Measurements from ENCODE around the gene HRAS.

HRAS gene

DNA sequence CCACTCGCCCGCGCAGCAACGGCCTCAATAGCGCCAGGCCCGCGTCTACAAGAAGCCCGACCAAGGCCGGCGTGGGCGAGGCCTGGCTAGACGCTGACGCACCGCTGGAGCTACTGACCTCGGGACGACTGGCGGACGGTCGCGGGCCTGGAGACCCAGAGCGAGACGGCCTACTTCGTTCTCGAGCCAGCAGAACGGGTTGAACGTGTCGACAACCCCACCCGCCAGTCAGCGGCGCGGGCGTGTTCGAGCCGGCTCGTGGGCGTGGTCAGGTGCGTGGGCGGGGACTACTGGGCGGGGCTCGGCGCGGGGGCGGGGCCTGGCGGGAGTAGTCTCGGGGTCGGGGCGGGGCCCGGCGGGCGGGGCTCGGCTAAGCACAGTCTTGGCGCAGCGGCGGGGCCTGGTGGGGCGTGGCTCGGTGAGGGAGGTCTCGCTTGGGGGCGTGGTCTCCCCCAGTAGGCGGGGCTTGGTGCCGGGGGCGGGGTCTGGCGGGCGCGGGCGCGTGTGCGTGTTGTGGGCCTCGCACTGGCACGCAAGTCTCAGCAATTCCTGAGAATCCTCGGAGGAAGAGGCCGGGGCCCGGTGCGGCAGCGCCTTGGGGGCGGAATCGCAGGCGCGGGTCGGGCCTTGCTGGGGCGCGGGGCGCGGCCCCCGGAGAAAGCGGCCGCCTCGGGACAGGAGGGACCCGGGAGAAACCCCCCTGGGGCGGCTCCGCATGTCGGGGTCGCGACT, 28.2 kb downstream of the HRAS start, which contains the start of gene RNH1:
TSS of gene RNH1 (minus strand) at position 248 of the 732 bp plus-strand sequence. CDS start 5,080 bp downstream, outside the sequence.
- peak; percentile 96 for DNase-seq

DNA sequence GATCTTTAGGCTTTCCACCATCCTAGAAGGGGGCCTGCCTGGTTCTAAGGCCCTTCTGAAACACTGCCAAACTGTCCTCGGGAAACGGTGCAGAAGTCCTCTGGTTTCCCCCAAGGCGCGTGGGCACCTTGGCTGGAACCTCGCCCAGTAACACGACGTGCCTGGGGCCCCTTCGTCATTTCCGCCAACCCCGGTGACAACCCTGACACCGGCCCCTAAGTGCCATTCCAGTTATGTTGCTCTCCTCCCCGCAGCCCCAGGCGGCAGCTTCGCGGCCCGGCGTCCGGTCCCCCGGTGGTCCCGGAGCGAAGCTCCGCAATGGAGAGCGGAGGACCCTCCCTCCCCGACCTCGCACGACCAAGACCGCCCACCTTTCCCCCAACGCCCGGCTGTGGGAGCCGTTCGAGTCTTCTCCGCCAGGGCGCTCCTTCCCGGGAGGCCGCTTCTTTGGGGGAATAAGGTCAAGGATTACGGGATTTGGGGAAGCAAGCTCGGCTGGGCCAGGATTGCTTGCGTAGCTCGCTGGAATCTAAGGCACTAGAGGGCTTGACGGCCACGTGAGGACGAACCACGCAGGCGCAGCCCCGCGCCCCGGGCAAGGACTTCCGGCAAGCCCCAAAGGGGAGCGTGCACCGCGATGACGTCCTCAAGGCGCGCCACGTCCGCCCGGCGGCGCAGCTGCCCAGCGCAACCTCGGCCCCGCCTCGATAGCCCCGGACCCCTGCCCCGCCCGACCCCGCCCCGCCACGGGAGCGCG, 29.0 kb downstream of the HRAS start:
- peak; percentile 95 for DNase-seq

DNA sequence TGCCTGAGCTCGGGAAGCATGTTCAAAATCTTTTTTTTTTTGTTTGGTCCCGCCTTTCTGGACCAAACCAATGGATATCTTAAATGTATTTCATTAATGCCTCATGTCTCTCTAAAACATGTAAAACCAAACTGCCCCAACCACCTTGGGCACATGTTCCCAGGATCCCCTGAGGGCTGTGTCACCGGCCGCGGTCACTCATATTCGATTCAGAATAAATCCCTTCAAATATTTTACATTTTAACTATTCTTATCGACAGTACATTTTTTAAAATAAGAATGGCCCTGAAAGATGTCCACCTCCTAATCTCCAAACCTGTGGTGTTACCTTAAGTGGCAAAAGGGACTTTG, 30.4 kb downstream of the HRAS start:
- no peak for DNase-seq

DNA sequence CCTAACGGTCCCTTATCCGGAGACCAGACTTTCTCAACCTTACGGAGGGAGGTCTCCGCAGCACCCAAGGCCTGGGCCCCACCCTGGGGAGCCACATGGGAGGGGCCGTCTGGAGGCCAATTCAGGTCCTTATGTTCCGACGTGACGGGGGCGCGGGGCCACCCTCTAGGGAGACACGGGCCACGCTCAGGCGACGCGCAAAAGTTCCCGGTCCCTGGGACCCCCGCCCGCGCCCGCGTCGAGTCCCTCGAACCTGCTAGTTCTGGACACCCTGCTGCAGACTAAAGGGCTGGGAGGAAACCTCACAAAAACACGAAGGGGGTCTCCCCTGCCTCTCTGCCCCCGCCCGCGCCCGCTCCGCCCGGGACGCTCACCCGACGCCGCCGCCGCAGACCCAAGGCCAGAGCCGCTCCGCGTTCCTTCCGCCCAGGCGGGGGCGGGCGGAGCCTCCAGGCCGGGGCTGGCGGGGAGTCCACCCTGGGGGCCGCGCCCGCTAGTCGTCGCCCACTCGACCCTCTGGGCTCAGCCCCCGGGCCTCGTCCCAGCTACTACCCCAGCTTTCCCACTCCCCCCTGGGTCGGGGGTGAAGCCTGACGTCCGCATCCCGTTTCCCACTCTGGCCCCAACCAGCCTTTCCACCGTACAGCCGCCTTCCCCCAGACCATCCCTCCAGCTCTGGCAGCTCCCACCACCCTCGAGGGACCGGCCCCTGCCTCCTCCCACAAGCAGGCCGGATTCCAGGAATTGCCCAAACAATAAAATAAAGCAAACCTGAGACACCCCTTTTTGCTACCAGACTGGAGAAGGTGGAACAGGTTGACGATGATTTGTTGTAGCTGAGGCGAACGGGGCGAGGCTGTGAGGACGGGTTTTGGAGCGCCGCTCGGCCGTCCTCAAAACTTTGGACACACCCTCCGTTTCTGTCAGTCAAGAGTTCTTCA, 31.1 kb downstream of the HRAS start:
- DNase-seq, result no peak

DNA sequence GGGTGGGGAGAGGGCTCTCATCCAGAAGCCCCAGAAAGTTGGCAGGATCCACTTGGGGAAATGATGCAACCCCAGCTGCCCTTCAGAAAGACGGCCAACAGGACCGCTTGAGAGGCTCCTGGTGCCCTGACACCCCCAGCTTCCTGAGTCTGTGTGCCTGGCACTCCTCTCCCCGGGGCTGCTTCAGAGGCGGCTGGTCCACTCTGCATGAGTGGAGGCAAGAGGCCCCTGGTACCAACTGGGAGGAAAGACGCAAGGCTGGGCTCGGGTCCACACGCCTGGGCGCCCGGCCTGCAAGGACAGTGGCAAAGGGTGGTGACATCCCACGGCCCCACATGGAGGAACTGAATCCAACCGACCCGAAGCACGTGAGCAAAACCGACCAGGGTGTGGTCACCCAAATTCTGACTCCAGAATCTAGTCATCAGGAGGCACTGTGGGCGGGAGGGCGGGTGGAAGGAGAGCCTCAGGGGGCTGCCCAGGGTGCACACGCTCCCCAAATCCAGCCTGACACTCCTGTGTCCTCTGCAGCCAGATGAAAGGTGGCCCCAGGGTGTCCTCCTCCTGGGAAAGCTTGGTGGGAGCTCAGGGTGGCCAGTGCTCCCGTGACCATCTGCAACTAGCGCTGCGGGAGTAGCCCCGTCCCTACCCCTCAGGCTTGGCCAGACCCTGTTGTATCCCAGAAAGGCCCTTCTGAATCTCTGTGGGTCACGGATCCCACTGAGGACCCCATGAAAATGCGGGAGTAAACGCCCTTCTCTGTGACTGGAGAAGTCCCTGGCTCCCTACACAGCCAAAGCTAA, 32.0 kb downstream of the HRAS start:
- no peak for DNase-seq

DNA sequence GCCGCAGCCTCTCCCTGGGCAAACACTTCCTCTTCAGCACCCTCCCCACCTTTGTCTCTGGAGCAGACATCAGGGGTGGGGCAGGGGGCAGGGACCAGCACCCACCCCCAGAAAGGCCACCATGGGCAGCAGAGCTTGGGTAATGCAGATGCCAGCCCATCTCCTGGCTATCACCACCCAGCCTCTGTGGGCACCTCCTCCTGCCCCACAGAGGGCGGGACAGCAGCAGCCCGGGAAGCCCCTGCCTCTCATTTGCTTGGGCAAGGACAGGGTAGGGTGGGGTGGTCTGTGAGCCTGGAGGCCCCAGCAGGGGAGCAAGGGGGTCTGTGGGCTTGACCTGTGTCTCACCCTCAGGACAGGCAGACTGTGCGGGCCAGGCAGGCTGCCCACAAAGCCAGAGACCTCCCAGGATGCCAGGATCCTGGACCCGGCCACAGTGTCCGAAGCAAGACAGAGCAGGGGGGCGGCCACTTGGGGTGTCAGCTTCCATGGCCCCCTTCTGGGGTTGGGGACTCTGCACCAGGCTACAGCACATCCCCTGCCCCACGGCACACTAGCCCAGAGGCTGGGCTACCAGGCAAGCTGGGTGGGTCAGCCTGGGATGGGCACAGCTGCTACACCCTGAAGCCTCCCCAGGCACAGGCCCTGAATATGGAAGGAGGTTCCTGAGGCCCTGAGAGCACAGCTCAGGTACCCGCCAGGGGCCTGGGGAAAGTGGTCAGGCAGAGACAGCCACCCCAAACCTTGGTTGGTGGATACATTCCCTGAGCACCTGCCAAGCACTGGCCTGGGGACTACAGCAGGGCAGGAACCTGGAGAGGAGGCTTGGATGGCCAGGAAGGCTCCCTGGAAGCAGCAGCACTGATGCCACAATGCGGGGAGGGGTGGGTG, 32.8 kb downstream of the HRAS start:
- DNase-seq, result no peak

DNA sequence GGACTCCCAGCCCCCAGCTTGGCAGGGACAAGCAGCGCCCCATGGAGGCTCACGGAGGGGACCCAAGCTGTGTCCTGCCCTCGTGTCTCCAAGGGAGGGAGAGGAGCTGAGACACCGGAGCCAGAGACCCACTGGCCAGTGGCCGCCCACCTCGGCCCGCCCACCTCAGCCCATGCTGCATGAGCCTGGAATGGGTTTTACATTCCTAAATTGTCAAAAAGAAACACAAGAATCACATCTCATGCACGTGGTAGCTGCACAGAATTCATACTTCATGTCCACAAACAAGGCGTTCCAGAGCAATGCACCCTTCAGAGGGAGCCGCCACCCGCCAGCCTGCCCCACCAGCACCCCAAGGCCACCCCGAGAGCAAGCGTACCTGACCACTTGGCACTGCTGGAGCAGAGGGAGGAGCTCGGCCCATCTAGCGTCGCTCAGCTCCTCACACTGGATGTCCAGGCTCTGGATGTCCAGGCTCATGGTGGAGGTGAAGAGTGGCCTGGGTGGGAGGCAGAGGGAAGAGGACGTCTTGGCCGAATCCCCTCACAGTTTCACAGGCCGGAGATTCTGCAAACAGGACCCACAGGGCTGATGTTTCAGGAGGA, 33.6 kb downstream of the HRAS start:
- DNase-seq, result no peak

DNA sequence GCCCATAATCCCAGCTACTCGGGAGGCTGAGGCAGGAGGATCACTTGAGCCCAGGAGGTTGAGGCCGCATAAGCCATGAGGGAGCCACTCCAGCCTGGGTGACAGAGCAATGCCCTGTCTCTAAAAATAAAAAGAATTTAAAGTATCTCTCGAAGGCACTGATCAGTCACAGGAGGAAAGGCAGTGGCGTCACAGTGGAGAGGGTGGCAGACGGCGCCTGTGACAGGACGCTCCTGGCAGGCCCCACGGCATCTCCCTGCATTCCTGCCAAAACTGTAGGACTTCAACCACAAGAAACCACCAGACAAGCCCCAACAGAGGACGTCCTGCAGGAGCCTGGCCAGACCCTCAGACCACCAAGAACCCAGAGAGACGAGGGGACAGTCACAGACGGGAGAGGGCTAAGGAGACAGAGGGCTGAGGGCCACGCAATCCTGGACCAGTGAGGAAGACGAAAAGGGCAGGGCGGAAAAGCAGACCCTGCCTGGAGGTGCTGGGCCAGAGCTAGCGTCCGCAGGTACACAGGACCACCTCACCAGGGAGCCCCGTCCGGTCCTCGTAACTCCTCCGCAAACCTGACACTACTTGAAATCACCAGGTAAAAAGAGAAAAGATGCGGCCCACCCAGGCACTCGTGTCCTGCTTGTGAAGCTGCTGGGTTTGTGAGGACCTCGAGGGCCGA, 34.2 kb downstream of the HRAS start:
- no peak for DNase-seq

DNA sequence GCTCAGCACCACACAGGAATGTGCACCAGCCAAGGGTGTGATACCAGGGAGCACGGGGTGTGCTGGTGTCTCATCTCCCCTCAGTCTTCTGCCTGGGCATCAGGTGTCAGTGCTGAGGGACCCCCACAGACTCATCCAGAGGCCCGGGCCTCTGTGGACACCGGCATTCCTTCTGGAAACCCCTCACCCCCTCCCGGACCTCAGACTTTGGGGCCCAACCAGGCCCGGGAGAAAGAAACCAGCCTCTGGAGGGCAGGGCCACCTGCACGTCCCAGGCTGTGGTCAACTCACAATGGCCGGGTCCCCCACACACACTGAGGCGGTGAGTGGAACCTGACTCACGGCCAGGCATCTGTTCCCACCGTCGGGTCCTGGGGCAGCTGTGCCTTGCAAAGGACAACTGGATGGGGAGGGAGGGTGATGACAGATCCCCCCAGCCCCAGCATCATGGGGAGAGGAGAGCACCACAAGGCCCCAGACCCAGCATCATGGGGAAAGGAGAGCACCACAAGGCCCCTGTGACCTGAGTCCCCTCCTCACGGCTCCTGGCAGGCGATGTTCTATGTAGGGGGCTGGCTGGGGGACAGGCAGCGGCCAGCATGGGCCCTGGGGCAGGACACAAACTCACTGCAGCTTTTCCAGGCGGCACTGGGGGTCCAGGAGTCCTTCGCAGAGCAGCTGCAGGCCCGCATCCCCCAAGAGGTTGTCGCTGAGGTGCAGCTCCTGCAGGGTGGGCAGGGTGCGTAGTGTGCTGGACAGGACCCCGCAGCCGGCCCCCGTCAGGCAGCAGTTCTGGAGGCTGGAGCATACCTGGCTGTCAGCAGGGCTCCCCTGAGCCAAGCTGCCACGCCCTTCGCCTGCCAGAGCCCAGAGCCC, 35.9 kb downstream of the HRAS start:
- DNase-seq, result no peak

DNA sequence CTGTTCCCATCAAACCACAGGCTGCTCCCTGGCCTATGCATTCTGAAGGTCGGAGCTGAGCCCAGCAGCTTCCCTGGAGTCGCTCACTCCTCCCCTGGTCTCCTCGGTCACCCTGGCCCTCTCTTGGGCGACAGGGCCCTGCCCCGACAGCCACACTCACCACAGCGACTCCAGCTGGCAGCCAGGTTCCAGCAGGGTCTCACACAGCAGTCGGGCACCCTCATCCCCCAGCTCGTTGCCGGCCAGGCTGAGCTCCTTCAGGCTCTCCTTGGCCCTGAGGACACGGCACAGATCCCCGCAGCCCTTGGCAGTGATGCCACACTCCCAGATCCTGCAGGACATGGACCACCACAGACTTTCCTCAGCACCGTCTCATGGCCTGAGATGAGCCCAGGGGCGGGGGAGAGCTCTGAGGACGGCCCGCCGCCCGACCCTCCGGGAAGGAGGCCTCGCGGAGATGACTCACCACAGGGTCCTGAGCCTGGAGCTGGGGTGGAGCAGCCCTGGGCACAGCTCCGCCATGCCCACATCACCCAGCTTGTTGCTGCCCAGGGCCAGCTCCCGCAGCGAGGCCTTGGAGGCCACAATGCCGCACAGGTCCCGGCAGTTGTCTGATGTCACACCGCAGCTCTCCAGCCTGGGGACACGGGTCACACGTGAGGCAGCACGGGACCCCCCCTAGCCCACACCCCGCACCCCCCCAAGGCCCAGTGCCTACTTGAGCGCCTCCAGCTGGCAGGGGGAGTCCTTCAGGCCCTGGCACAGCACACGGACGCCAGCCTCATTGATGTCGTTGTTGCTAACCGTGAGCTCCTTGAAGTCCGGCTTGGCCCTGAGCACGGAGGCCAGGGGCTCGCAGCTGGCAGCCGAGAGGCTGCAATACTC, 36.8 kb downstream of the HRAS start:
- DNase-seq, result no peak

DNA sequence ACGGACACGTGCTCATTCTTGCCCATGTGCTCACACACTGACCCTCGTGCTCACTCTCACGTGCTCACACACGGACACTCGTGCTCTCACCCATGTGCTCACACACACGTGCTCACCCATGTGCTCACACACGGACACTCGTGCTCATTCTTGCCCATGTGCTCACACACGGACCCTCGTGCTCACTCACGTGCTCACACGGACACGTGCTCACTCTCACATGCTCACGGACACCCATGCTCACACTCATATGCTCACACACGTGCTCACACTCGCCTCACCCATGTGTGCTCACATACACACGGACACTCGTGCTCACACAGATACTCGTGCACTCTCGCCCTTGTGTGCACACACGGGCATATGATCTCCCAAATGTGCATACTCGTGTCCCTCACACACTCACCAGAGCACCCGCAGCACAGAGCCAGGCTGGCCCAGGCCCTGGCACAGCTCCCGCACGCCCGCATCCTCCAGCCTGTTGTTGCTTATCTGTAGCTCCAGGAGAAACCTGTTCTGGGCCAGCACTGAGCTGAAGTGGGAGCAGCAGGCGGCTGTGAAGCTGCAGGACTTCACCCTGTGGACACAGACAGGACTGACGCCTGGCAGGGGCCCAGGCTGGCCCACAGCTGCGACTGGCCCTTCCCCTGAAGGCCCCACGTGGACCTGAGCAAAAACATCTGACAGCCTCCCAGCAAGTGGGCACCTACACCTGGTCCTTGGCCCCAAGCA, 37.6 kb downstream of the HRAS start:
- DNase-seq, result no peak

DNA sequence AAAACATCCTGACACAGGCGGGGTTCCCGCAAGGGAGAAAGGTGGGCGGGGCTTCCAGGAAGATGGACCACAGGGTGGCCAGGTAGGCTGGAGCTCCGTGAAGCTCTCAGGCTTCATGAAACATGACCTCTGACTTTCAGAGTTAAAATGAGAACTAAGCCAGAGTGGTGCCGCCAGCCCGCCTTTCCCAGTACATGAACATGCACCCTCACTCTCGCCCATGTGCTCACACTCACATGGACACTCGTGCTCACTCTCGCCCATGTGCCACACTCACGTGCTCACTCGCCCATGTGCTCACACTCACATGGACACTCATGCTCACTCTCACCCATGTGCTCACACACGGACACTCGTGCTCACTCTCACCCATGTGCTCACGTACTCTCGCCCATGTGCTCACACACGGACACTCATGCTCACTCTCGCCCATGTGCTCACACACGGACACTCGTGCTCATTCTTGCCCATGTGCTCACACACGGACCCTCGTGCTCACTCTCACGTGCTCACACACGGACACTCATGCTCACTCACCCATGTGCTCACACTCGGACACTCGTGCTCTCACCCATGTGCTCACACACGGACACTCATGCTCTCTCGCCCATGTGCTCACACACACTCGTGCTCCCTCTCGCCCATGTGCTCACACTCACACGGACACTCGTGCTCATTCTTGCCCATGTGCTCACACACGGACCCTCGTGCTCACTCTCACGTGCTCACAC, 38.4 kb downstream of the HRAS start:
- DNase-seq, result no peak

DNA sequence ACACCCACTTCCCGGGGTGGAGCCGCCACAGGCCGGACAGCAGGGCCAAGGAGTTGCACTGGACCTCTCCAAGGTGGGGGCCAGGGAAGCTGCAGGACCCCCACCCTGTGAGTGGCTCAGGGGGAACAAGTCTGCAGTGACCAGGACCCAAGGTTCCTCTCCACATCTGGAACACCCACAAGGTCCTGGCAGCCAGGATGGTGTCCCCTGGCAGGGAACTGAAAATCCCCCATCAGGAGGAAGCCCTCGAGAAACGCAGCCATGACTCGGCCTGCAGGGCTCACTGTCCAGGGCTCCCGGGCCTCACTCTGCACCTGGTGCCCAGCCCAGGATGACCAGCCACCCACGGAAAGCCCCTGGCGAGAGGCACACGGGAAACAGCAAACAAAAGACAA, 39.8 kb downstream of the HRAS start:
- DNase-seq, result no peak

DNA sequence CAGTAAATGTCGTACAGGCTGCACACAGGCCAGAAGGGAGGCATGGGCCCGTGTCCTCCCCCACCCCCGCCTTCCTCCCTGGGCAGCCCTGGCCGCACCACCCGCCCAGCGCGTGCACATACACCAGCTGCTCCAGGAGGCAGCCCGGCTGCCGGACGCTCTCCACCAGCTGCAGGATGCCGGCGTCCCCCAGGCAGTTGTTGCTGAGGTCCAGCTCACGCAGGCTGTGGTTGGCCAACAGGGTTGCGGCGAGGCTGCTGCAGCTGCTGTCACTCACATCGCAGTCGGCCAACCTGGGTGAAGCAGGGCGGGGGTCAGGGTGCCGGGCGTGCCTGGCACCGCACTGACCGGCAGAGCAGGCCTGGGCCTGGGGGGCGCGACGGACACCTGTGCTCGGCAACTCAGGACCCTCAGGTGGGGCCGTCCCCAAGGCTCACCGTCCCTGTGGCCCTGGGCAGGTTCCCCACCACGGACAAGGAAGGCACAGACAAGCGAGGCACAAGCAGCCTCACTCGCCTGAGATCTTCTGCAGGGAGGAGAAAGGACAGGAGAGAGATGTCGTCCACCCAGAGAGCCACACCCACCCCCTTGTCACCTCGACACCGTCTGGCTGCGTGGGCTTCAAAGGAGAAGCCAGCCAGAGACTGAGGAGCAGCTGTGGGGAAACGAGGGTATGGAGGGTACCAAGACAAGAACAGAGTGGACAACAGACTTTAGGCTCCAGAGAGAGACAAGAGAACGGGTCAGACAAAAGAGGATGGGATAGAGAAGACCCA, 40.4 kb downstream of the HRAS start:
- DNase-seq, result no peak

DNA sequence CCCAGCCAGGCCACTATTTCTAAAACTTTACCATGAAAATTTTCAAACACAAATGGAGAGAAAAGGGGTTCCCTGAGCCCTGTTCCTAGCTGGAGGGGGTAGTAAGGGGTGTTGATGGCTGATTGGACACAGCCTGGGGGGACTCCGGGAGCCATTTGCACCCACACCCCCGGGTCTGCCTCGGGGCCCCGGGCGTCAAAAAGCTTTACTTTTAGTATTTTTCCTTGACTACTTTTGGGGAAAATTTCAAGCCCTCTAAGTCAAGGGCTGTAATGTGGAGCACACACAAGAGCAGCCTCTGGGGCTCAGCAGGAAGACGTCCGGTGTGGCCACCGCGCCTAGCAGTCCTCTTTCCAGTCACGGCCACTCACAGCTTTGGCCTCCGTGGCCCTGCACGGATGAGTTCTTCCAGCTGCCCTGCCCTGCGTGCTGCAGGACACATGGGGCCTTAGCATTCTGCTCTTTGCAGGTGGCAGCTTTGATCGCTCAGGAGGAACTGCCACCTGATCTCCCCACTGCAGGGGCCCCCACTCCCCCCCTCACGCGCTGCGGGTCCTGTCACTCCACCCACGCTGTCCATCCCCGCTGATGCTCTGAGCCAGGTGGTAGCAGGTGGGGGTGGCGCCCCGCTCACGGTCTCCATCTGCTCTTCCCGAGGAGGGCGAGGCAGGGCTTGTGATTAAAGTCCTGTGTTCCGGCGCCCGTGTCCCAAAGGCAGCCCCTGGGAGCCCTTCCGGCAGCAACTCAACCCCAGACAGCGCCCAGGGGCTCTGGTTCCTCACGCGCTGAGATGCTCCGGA, 42.7 kb downstream of the HRAS start:
- DNase-seq, result no peak
